Measurements from ENCODE around the gene SETX.

Gene SETX

DNA sequence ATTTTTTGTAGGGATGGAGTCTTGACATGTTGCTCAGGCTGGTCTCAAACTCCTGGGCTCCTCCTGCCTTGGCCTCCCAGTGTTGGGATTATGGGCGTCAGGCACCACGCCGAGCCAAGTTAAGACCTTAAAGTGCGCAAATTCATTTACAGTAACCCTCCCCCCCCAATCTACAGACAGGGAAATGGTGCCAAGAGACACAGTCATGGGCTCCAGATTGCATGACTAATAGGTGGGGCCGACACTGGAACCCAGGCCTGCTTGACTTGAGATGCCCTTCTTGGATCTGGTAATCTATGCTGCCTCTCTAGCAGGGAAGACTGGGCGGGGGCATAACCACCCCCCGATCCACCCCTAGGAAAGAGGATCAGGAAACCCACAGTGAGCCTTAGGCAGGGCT, 32.3 kb upstream of the SETX start:
- no peaks in the 10 kb centered on the region for H3K9me2 ChIP-seq (ENCODE audit: low read depth, low read length)
- H3K79me2 ChIP-seq (ENCODE audit: insufficient read depth, low read length) = no peaks in the 10 kb centered on the region
- no peaks in the 10 kb centered on the region for H3K9me3 ChIP-seq (ENCODE audit: low read length)
- H3K4me2 ChIP-seq (ENCODE audit: low read length) = no peak overlapping the region
- no peak overlapping the region for H3K27ac ChIP-seq (ENCODE audit: low read depth, low read length, poor library complexity, severe bottlenecking)
- TF ChIP-seq CTCF (IDR thresholded peaks at IDR 0.05; ENCODE audit: low read length) = no peak
- TF ChIP-seq EZH2 (IDR thresholded peaks at IDR 0.05; ENCODE audit: borderline replicate concordance, low read length) = no peak
- peaks cover 11% of the 10 kb centered on the region for H3F3A ChIP-seq (ENCODE audit: insufficient read depth, low read length)
- H3K4me1 ChIP-seq (ENCODE audit: insufficient read depth, low read length, severe bottlenecking) = peaks cover 47% of the 10 kb centered on the region
- no peak overlapping the region for H3K4me3 ChIP-seq (ENCODE audit: low read depth, low read length, poor library complexity, severe bottlenecking)
- H3K9ac ChIP-seq (ENCODE audit: low read length) = no peak overlapping the region
- no peaks in the 10 kb centered on the region for H4K20me1 ChIP-seq (ENCODE audit: insufficient read depth, low read length)
- H2AFZ ChIP-seq (ENCODE audit: low read length) = no peak overlapping the region
- H3K27me3 ChIP-seq (ENCODE audit: insufficient read depth, low read length) = no peaks in the 10 kb centered on the region
- H3K36me3 ChIP-seq (ENCODE audit: insufficient read depth, low read length) = peaks cover 71% of the 10 kb centered on the region

- peak overlapping the region; percentile 99 for H3K27ac ChIP-seq (ENCODE audit: low read depth, low read length, poor library complexity, severe bottlenecking)
- H3F3A ChIP-seq (ENCODE audit: insufficient read depth, low read length) = peaks cover 11% of the 10 kb centered on the region
- H3K9me3 ChIP-seq (ENCODE audit: low read length) = no peaks in the 10 kb centered on the region
- H3K4me2 ChIP-seq (ENCODE audit: low read length) = peak overlapping the region; percentile 59
- H3K4me1 ChIP-seq (ENCODE audit: insufficient read depth, low read length, severe bottlenecking) = peaks cover 51% of the 10 kb centered on the region
- H2AFZ ChIP-seq (ENCODE audit: low read length) = no peak overlapping the region
- H3K27me3 ChIP-seq (ENCODE audit: insufficient read depth, low read length) = no peaks in the 10 kb centered on the region
- H3K79me2 ChIP-seq (ENCODE audit: insufficient read depth, low read length) = no peaks in the 10 kb centered on the region
- TF ChIP-seq CTCF (IDR thresholded peaks at IDR 0.05; ENCODE audit: low read length) (no peak), EZH2 (IDR thresholded peaks at IDR 0.05; ENCODE audit: borderline replicate concordance, low read length) (no peak)
- H3K36me3 ChIP-seq (ENCODE audit: insufficient read depth, low read length) = peaks cover 50% of the 10 kb centered on the region
- peak overlapping the region; percentile 18 for H3K4me3 ChIP-seq (ENCODE audit: low read depth, low read length, poor library complexity, severe bottlenecking)
- H3K9ac ChIP-seq (ENCODE audit: low read length) = peak overlapping the region; percentile 48; the same call in 1 of the 2 replicates
- no peaks in the 10 kb centered on the region for H4K20me1 ChIP-seq (ENCODE audit: insufficient read depth, low read length)
- no peaks in the 10 kb centered on the region for H3K9me2 ChIP-seq (ENCODE audit: low read depth, low read length)
Observed at GRCh38 chr9:132384376-132384775, 29.6 kb upstream of the SETX start.

DNA sequence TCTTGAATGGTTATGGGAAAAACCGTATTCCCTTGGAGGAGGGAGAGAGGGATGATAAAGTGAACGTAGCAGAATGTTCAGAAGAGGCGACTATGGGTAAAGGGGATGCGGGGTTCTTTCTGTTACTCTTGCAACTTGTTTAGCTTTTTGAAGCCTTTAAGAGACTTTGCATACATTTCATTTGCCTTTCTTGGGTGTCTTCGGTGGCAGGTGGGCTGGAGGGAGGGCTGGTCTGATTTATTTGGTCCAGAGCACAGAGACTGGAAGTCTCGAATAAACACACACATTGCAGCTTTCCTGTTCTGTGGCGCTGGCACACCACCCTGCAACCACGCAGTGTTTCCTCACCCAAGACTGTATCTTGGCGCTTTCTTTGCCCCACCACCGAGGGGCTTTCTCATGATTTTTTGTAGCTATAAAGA, 28.7 kb upstream of the SETX start:
- Histone ChIP-seq H4K20me1 (ENCODE audit: insufficient read depth, low read length) (no peaks in the 10 kb centered on the region), H3F3A (ENCODE audit: insufficient read depth, low read length) (peaks cover 11% of the 10 kb centered on the region), H3K4me2 (ENCODE audit: low read length) (peak overlapping the region; percentile 59)

More for the DNA sequence above, 28.7 kb upstream of the SETX start:
- Histone ChIP-seq H3K79me2 (ENCODE audit: insufficient read depth, low read length) (no peaks in the 10 kb centered on the region), H3K9me3 (ENCODE audit: low read length) (no peaks in the 10 kb centered on the region), H3K9ac (ENCODE audit: low read length) (peak overlapping the region; percentile 56), H3K27me3 (ENCODE audit: insufficient read depth, low read length) (no peaks in the 10 kb centered on the region), H3K27ac (ENCODE audit: low read depth, low read length, poor library complexity, severe bottlenecking) (peak overlapping the region; percentile 99), H3K9me2 (ENCODE audit: low read depth, low read length) (no peaks in the 10 kb centered on the region), H3K4me1 (ENCODE audit: insufficient read depth, low read length, severe bottlenecking) (peaks cover 51% of the 10 kb centered on the region), H3K4me3 (ENCODE audit: low read depth, low read length, poor library complexity, severe bottlenecking) (peak overlapping the region; percentile 27), H2AFZ (ENCODE audit: low read length) (no peak overlapping the region), H3K36me3 (ENCODE audit: insufficient read depth, low read length) (peaks cover 51% of the 10 kb centered on the region)
- peak; percentile 27 for TF ChIP-seq CTCF (IDR thresholded peaks at IDR 0.05; ENCODE audit: low read length)
- no peak for TF ChIP-seq EZH2 (IDR thresholded peaks at IDR 0.05; ENCODE audit: borderline replicate concordance, low read length)
